Uterus (tissue), 2 donors: ENCODE results near the gene KIAA1217.

ENCODE experiments used
- CTCF ChIP-seq, 4 experiments: fragments of 200-600 bp in 2 of 4; fragments of 450-650 bp in 2 of 4; sonication (generic) in 2 of 4; IDR thresholded peaks; one replicate each; pipeline ENCODE4 v1.5.1; 2016 to 2019; ENCODE audit warnings: antibody characterized with exemption in 4 of 4, mild to moderate bottlenecking in 2 of 4, moderate library complexity in 1 of 4
- POLR2A ChIP-seq, 2 donors: fragments of 450-650 bp; IDR thresholded peaks; one replicate each; pipeline ENCODE4 v1.6.1; 2016; ENCODE audit warnings: antibody characterized with exemption in 2 of 2, mild to moderate bottlenecking in 1 of 2, moderate library complexity in 1 of 2

DNA sequence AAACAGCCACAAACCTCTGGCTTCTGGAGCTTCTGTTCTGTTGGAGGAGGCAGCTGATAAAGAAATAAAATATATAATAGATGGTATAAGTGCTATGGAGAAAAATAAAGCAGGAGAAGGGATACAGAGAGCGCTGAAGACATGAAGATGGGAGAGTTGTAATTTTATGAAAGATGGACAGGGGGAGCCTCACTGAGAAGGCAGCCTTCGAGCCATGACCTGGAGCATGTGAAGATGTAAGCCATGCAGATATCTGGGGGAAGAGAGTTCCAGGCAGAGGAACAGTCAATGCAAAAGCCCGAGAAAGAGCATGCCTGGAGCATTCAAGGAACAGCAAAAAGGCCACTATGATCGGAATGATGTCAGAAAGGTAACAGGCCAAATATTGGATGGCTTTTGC lies 187.5 kb downstream of the KIAA1217 start:
- TF ChIP-seq CTCF (IDR thresholded peaks at IDR 0.05) (no peak), POLR2A (IDR thresholded peaks at IDR 0.05) (no peak)
